WERI-Rb-1 (cell line): ENCODE measurements around the gene TBC1D16.

Experiments
- DNase-seq: peaks from one replicate; pipeline ENCODE4 v3.0.0-alpha.2; 2020
- H3K27ac ChIP-seq: fragments of 250-450 bp; sonication (Bioruptor Pico); 2 replicates; pipeline ENCODE4 v1.5.1; 2020; ENCODE audit warnings: mild to moderate bottlenecking, moderate library complexity
- H3K27me3 ChIP-seq: fragments of 250-450 bp; sonication (Bioruptor Pico); 2 replicates; pipeline ENCODE4 v1.5.1; 2021; ENCODE audit warnings: mild to moderate bottlenecking, low read depth, moderate library complexity; ENCODE audit not compliant: insufficient read depth, severe bottlenecking
- H3K36me3 ChIP-seq: fragments of 250-450 bp; sonication (Bioruptor Pico); 2 replicates; pipeline ENCODE4 v1.5.1; 2020; ENCODE audit warnings: mild to moderate bottlenecking, moderate library complexity
- H3K4me3 ChIP-seq: 2 replicates; pipeline ENCODE4 v1.5.1; 2011; ENCODE audit warnings: low read depth, mild to moderate bottlenecking, control low read depth, low read length
- H3K9me3 ChIP-seq: fragments of 250-450 bp; sonication (Bioruptor Pico); 2 replicates; pipeline ENCODE4 v1.5.1; 2021; ENCODE audit warnings: mild to moderate bottlenecking, moderate library complexity; ENCODE audit not compliant: severe bottlenecking
- CTCF ChIP-seq: IDR thresholded peaks from 2 replicates; pipeline ENCODE4 v1.5.1; 2011; ENCODE audit warnings: low read depth, mild to moderate bottlenecking, control low read depth, inconsistent platforms, low read length

TBC1D16 gene

GRCh38 chr17:79983456-79983855, 52.2 kb downstream of the TBC1D16 start:
- H3K4me3 ChIP-seq: no peak overlapping the region
- no peaks in the 10 kb centered on the region for H3K27me3 ChIP-seq
- peaks cover 37% of the 10 kb centered on the region for H3K36me3 ChIP-seq
- no peaks in the 10 kb centered on the region for H3K9me3 ChIP-seq
- TF ChIP-seq CTCF: no peak
- peak; percentile 7 for DNase-seq
- H3K27ac ChIP-seq: no peak overlapping the region

- Histone ChIP-seq H3K27me3 (no peaks in the 10 kb centered on the region), H3K36me3 (peaks cover 40% of the 10 kb centered on the region), H3K27ac (no peak overlapping the region), H3K4me3 (no peak overlapping the region), H3K9me3 (no peaks in the 10 kb centered on the region)
- TF ChIP-seq CTCF: no peak
- peak; percentile 8 for DNase-seq
These were observed 52.7 kb downstream of the TBC1D16 start for GRCh38 chr17:79982986-79983385.

- TF ChIP-seq CTCF: no peak
- H3K27ac ChIP-seq: no peak overlapping the region
- no peaks in the 10 kb centered on the region for H3K27me3 ChIP-seq
- H3K4me3 ChIP-seq: no peak overlapping the region
- peak; percentile 7 for DNase-seq
- peaks cover 47% of the 10 kb centered on the region for H3K36me3 ChIP-seq
- H3K9me3 ChIP-seq: no peaks in the 10 kb centered on the region
These were observed 54.0 kb downstream of the TBC1D16 start for GRCh38 chr17:79981661-79982101.

- Histone ChIP-seq H3K27ac (no peak overlapping the region), H3K36me3 (peaks cover 51% of the 10 kb centered on the region), H3K9me3 (no peaks in the 10 kb centered on the region), H3K27me3 (no peaks in the 10 kb centered on the region), H3K4me3 (no peak overlapping the region)
- TF ChIP-seq CTCF: no peak
- DNase-seq: peak; percentile 6
These were observed 54.6 kb downstream of the TBC1D16 start for GRCh38 chr17:79981090-79981489.

GRCh38 chr17:79980246-79981043, 55.2 kb downstream of the TBC1D16 start:
- H3K9me3 ChIP-seq: no peaks in the 10 kb centered on the region
- peaks cover 50% of the 10 kb centered on the region for H3K36me3 ChIP-seq
- no peak overlapping the region for H3K27ac ChIP-seq
- TF ChIP-seq CTCF: no peak
- H3K4me3 ChIP-seq: no peak overlapping the region
- H3K27me3 ChIP-seq: no peaks in the 10 kb centered on the region
- DNase-seq: peak; percentile 7

GRCh38 chr17:79979816-79980215, 55.9 kb downstream of the TBC1D16 start:
- Histone ChIP-seq H3K36me3 (peaks cover 49% of the 10 kb centered on the region), H3K9me3 (no peaks in the 10 kb centered on the region), H3K27me3 (no peaks in the 10 kb centered on the region), H3K27ac (no peak overlapping the region), H3K4me3 (no peak overlapping the region)
- TF ChIP-seq CTCF: no peak
- peak; percentile 7 for DNase-seq
